ENCODE data around the gene ZCCHC7. TPM values are rescaled to one million over a fixed set of nuclear protein-coding genes. Genes with fewer than 3 reads are reported as not detected.

The ZCCHC7 gene
- total RNA-seq, 4 donors from 2014 or later = 22.1 to 31.9 (median 25.6) TPM

- H3K4me1 ChIP-seq = peaks cover 15 to 20% of the 10 kb centered on the region in 2 donors
- DNase-seq = no peak
- intact Hi-C loops (cut with DNase I) = no loop called here
- TF ChIP-seq POLR2A (IDR thresholded peaks at IDR 0.05) (no peak), CTCF (IDR thresholded peaks at IDR 0.05) (no peak)
- H3K9me3 ChIP-seq = no peaks in the 10 kb centered on the region
- H3K27me3 ChIP-seq = no peaks in the 10 kb centered on the region
- no peak overlapping the region for H3K27ac ChIP-seq
- 82 to 85% methylated on average over 3 of the region's 3 CpGs for WGBS, 2 donors
- no peak overlapping the region for H3K4me3 ChIP-seq (replicated peaks in 1 of 3)
- no peaks in the 10 kb centered on the region for H3K36me3 ChIP-seq
Observed at GRCh38 chr9:37246826-37247225, 126.5 kb downstream of the ZCCHC7 start.

DNA sequence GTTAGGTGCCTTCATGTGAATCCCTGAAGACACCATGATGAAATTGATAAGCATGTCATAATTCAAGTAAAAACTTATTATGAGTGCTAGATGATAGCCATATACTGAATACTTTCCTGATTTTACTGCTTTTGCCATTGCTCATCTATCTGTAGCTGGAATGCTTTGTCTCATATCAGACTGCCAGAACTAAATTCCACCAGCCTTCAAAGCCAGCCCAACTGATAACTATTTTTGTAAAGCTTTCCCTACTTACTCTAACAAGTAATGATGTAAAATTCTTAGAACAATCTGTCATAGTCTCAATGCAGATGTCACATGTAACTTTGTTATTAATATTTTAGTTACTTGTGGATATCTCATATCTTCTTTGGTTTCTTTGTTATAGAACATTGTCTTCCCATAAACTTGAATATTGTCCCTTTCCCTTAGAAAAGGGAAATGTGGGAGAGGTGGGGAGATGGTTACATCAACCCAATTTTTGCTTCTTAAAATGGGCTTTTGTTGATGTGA lies 128.3 kb downstream of the ZCCHC7 start:
- TF ChIP-seq CTCF (IDR thresholded peaks at IDR 0.05) (no peak), POLR2A (IDR thresholded peaks at IDR 0.05) (no peak)
- Histone ChIP-seq H3K4me1 (peaks cover 6 to 14% of the 10 kb centered on the region in 2 donors), H3K9me3 (no peaks in the 10 kb centered on the region), H3K36me3 (no peaks in the 10 kb centered on the region), H3K4me3 (replicated peaks in 1 of 3) (no peak overlapping the region), H3K27ac (no peak overlapping the region), H3K27me3 (no peaks in the 10 kb centered on the region)
- no peak for DNase-seq
- intact Hi-C loops (cut with DNase I) = no loop called here

GRCh38 chr9:37251452-37251851 lies 131.1 kb downstream of the ZCCHC7 start:
- TF ChIP-seq CTCF (IDR thresholded peaks at IDR 0.05) = no peak
- no peak for TF ChIP-seq POLR2A (IDR thresholded peaks at IDR 0.05)
- DNase-seq = no peak
- intact Hi-C loops (cut with DNase I) = no loop called here
- no peak overlapping the region for H3K4me3 ChIP-seq (replicated peaks in 1 of 3)
- no peaks in the 10 kb centered on the region for H3K36me3 ChIP-seq
- H3K9me3 ChIP-seq = no peaks in the 10 kb centered on the region
- H3K27ac ChIP-seq = no peak overlapping the region
- H3K27me3 ChIP-seq = no peaks in the 10 kb centered on the region
- peaks cover 5 to 14% of the 10 kb centered on the region in 2 donors for H3K4me1 ChIP-seq
- 77 to 79% methylated on average over 6 of the region's 6 CpGs for WGBS, 2 donors

DNA sequence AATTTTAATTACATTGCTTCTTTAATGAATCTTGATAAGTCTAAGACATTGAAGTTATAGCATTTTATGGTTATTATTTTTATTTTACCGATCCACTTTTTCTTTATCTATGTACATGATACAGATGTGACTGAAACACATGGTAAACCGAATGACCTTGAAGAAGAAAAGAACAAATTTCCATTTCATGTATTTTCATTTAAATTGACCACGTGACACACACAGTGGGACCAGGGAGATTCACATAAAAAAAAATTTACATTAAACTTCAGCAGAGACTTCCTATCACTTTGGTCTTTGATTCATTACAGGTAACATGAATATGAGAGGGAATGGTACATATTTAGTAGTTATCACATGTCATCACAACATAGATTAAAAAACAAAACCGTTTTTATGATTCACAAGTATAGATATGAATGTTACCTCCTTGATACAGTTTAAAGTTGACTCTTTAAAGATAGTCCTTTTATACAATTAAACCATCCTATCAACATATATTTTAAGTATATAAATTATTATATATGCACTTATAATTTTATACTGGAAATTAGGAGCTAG lies 133.1 kb downstream of the ZCCHC7 start:
- Histone ChIP-seq H3K36me3 (no peaks in the 10 kb centered on the region), H3K4me1 (peaks cover 5 to 6% of the 10 kb centered on the region in 2 donors), H3K27ac (no peak overlapping the region), H3K9me3 (no peaks in the 10 kb centered on the region), H3K27me3 (no peaks in the 10 kb centered on the region), H3K4me3 (replicated peaks in 1 of 3) (no peak overlapping the region)
- 82 to 86% methylated on average over 4 of the region's 4 CpGs for WGBS, 2 donors
- intact Hi-C loops (cut with DNase I) = no loop called here
- DNase-seq = no peak
- TF ChIP-seq CTCF (IDR thresholded peaks at IDR 0.05) (no peak), POLR2A (IDR thresholded peaks at IDR 0.05) (no peak)

GRCh38 chr9:37255187-37255586 lies 134.8 kb downstream of the ZCCHC7 start:
- Histone ChIP-seq H3K9me3 (no peaks in the 10 kb centered on the region), H3K4me1 (peaks cover 4 to 5% of the 10 kb centered on the region in 2 donors), H3K36me3 (no peaks in the 10 kb centered on the region), H3K4me3 (replicated peaks in 1 of 3) (no peak overlapping the region), H3K27ac (no peak overlapping the region), H3K27me3 (no peaks in the 10 kb centered on the region)
- TF ChIP-seq CTCF (IDR thresholded peaks at IDR 0.05) = no peak
- no peak for TF ChIP-seq POLR2A (IDR thresholded peaks at IDR 0.05)
- WGBS, 2 donors = 97 to 99% methylated on average over 2 of the region's 2 CpGs
- intact Hi-C loops (cut with DNase I) = no loop called here
- DNase-seq = no peak

Measured in thyroid gland (tissue), 4 donors.